ENCODE data around the gene RASGRP3.

- no peak for TF ChIP-seq ZNF274 (IDR thresholded peaks at IDR 0.05; ENCODE audit: low read depth, low read length)
- TF ChIP-seq YY1 (IDR thresholded peaks at IDR 0.05; ENCODE audit: insufficient read depth, insufficient read length) = no peak
- no peak for TF ChIP-seq SUZ12 (IDR thresholded peaks at IDR 0.05; ENCODE audit: extremely low read depth, insufficient read depth, insufficient read length)
Measured at GRCh38 chr2:33459745-33460144, 16.7 kb upstream of the RASGRP3 start.

Measured in NT2/D1 (cell line).